B cell (primary cell): ENCODE measurements around the gene ZDHHC20.

Experiments used
- EZH2 ChIP-seq: IDR thresholded peaks from 2 replicates; pipeline ENCODE4 v1.6.1; 2012; ENCODE audit warnings: borderline replicate concordance, low read depth, mild to moderate bottlenecking, moderate library complexity, low read length; ENCODE audit not compliant: insufficient read depth, poor library complexity, severe bottlenecking
- TF ChIP-seq, protein P1 (sequence below): fragments of 200-600 bp; IDR thresholded peaks from one replicate; pipeline ENCODE4 v1.8.0; 2022; ENCODE audit warnings: antibody characterized with exemption, mild to moderate bottlenecking

DNA sequence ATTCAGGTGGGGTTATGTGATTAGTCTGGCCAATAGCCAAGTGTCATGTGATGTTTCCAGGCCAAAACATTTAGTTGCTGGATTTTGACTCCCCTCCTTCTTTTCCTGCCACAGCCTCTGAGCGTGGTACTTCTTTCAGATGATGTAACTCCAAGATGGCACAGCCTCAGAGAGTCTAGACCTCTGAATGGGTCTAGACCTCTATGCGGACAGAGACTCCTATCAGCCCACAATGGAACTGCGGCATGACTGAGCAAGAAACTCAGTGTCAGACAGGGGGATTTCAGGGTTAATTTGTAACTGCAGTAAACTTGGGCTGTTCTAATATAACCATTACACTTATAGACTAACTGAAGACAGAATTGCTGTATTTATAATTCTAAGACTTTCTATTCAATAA, 42.6 kb upstream of the ZDHHC20 start:
- TF ChIP-seq, protein P1, sequence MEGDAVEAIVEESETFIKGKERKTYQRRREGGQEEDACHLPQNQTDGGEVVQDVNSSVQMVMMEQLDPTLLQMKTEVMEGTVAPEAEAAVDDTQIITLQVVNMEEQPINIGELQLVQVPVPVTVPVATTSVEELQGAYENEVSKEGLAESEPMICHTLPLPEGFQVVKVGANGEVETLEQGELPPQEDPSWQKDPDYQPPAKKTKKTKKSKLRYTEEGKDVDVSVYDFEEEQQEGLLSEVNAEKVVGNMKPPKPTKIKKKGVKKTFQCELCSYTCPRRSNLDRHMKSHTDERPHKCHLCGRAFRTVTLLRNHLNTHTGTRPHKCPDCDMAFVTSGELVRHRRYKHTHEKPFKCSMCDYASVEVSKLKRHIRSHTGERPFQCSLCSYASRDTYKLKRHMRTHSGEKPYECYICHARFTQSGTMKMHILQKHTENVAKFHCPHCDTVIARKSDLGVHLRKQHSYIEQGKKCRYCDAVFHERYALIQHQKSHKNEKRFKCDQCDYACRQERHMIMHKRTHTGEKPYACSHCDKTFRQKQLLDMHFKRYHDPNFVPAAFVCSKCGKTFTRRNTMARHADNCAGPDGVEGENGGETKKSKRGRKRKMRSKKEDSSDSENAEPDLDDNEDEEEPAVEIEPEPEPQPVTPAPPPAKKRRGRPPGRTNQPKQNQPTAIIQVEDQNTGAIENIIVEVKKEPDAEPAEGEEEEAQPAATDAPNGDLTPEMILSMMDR: no peak
- no peak for TF ChIP-seq EZH2
